NB4 (cell line): ENCODE results near the gene ITPR3.

Experiments
- MYC ChIP-seq: IDR thresholded peaks from 2 replicates; pipeline ENCODE4 v1.6.1; 2011; ENCODE audit warnings: low read depth, low read length
- POLR2A ChIP-seq: IDR thresholded peaks from 2 replicates; pipeline ENCODE4 v1.6.1; 2011; ENCODE audit warnings: mild to moderate bottlenecking; ENCODE audit not compliant: insufficient read length; ENCODE audit errors: extremely low read depth
- TF ChIP-seq, protein P1 (sequence below): IDR thresholded peaks from one replicate; pipeline ENCODE4 v1.5.1; 2012; ENCODE audit warnings: low read depth, low read length
- TF ChIP-seq, protein P2 (sequence below): IDR thresholded peaks from 2 replicates; pipeline ENCODE4 v1.6.1; 2011; ENCODE audit warnings: low read depth, low read length

DNA sequence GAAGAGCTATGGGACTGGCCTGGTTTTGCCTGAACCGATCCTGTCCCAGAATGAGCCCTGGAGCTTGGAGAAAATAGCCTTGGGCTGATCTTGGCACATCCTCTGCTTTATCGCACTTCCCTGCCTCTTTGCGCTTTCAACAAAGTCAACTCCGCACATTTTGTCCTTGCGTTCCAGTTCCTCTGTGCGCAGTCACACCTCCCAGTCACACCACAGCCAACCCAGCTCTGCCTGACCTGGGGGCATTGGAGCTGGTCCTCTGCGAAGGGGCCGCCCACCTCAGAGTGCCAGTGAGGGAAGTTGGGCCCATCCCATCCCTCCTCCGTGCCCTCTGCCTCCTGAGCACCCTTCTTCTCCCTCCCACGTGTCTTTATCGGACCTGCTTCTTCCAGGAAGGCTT lies 107.3 kb downstream of the ITPR3 start:
- TF ChIP-seq POLR2A (no peak), MYC (no peak)
- TF ChIP-seq, protein P1, sequence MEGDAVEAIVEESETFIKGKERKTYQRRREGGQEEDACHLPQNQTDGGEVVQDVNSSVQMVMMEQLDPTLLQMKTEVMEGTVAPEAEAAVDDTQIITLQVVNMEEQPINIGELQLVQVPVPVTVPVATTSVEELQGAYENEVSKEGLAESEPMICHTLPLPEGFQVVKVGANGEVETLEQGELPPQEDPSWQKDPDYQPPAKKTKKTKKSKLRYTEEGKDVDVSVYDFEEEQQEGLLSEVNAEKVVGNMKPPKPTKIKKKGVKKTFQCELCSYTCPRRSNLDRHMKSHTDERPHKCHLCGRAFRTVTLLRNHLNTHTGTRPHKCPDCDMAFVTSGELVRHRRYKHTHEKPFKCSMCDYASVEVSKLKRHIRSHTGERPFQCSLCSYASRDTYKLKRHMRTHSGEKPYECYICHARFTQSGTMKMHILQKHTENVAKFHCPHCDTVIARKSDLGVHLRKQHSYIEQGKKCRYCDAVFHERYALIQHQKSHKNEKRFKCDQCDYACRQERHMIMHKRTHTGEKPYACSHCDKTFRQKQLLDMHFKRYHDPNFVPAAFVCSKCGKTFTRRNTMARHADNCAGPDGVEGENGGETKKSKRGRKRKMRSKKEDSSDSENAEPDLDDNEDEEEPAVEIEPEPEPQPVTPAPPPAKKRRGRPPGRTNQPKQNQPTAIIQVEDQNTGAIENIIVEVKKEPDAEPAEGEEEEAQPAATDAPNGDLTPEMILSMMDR, result no peak
- TF ChIP-seq, protein P2, sequence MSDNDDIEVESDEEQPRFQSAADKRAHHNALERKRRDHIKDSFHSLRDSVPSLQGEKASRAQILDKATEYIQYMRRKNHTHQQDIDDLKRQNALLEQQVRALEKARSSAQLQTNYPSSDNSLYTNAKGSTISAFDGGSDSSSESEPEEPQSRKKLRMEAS, result no peak
